ENCODE measurements around the gene GAREM1.

Gene GAREM1

DNA sequence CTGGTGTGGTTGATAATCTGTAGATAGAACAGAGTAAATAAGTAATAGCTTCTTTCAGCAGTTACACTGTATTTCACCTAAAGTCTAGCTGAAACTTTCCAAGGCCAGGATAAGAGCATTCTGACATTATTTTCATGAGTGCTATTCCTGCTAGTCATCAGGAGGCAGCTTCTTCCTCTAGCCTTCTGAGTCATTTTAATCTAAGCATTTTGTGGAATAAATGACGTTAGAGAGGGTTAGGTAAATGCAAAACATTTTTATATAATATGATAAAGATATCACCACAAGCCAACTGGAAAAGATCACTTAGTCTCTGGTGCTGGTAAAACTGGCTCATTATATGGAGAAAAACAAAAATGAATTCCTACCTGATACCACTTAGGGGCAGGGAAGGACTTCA lies 142.3 kb downstream of the GAREM1 start:
- DNase-seq (ENCODE audit: low read depth in 2 of 2) = no peak

DNA sequence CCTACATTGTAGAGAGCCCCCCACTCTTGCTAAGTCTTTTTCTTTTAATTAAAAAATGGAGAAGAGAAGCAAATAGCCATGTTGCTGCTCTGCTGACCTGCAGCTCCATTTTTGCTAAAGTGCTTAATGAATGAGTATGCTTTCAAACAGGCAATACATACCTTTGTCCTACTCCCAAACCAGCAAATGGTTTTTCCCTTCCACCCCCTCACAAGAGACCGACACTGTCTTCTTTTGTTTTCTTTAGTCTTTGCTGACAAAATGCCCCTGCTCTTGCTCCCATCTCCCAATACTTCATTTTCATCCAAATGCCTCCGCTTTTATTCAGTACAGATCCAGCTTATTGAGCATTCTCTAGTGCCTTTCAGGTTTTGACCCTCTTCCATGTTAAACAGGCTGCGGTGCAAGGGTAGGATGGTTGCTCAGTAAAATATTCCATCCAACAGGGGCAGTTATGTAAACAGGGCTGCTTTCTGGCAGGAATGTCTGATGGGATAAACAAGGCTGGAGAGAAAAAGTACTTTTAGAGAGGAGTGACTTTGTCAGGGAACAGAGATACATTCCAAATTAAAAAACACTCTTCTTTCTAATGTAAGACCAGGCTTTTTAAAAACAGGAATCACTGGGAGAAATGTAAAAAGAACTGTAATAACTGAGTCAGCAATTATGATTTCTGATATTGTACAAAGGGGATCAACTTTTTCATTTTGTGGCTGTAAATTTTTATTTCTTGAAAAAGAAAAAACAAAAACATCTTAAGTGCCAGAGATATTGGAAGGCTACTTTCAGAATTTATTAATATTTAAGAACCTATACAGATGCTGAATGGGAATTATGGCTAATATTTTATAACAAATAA lies 144.0 kb downstream of the GAREM1 start:
- DNase-seq (ENCODE audit: low read depth in 2 of 2) = no peak

DNA sequence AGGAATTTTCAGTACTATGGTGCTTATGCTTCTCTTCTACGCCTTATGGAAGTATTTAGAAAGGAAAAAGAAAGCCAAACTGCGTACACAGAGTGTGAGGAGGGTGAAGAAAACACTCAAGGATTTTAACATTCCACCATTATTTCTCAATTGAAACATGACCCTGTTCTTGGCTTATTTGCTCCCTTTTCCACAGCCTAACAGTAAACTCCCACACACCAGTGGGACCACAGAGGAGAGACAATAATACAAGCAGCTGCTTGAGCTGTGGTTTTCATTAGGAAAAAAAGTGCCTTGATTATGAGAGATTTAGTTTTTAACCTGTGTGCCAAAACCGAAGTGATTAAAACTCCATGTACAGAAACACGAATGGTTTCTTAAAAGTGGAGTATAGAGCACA lies 146.5 kb downstream of the GAREM1 start:
- DNase-seq (ENCODE audit: low read depth in 2 of 2) = no peak

DNA sequence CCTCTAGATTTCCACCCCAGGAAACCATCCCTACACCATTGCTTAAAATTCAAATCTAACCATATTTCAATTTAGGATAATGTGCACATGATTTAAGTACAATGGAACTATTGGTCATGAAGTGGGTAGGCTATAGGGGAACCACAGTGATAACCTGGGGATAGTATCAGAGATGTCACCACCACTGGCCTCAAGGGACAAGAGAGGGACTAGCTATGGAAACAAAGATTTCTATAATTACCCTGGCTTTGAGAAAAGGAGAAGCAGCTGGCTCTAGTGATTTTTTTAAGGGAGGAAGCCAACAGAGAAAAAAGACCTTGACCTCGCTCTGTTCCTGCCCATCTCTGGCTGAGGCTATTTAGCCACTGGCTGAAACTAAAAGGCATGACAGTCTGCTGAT lies 148.9 kb downstream of the GAREM1 start:
- DNase-seq (ENCODE audit: low read depth in 2 of 2) = no peak

DNA sequence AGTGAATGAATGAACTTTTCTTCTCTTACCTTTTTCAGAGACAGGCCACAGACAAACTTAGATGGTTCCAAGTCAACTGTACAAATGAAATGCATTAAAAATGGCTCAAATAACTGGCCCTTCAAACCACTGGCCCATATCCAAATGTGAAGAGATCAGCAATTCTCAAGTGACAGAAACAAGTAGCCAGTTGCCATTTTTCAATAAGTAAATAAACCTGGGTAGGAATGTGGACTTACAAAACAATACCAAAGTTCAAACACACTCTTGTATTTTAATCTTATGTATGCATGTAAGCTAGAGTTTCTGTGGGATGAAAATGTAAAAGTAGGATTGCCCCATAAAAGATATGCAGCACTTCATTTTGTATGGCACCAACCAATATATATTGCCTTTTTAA lies 151.6 kb downstream of the GAREM1 start:
- no peak for DNase-seq (ENCODE audit: low read depth in 2 of 2)

DNA sequence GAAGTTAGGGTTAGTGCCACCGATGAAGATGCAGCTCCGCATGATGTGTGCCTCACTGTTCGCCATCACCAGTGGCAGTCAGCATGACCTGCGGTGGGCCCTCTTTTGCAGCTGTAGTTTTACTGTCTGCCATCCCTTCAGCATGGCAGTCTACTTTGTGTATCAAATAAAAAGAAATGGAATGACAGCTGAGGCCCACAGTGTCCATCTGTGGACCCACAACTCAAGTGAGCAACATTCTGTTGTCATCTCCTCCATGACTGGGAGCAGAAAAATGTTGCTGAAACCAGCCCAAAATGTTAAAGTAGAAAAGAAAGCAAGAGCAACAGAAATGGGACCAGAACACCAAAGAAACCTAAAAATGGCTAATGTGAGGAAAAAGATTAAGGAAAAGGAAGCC lies 152.1 kb downstream of the GAREM1 start:
- no peak for DNase-seq (ENCODE audit: low read depth in 2 of 2)

DNA sequence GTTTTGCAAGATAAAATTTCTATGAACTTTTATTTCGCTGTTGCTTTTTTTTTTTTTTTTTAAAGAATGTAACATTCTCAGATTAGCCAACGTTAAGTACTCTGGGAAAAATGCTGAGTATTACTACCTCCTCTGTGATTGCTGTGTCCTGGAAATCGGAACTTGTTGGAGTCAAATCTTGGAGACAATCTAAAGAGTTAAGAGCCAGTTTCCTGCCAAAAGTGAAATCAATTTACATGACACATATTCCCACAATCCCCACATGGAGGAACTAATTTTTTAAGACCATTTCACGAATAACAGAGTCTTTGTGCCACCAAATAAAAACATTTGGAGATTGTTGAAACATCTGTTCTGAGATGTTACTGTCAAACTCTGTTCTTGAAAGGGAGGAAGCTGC lies 153.0 kb downstream of the GAREM1 start:
- DNase-seq (ENCODE audit: low read depth in 2 of 2) = no peak

DNA sequence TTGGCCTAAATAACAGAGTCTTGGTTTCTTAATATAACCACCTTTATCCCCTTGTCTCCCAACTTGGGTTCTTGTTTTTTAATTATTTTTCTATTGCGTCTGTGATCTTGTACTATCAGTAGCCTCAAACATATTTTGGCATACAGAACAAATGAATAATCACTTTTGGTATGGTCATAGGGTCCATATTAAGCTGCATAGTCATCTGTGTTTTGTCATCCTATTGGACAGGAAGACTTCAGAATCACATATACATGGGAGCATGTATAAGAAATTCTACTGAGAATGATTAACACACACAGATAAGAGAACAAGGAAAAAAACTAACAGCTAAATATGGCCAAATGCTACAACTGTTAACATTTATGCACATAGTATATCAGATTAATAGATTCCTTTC lies 154.8 kb downstream of the GAREM1 start:
- DNase-seq (ENCODE audit: low read depth in 2 of 2) = no peak

DNA sequence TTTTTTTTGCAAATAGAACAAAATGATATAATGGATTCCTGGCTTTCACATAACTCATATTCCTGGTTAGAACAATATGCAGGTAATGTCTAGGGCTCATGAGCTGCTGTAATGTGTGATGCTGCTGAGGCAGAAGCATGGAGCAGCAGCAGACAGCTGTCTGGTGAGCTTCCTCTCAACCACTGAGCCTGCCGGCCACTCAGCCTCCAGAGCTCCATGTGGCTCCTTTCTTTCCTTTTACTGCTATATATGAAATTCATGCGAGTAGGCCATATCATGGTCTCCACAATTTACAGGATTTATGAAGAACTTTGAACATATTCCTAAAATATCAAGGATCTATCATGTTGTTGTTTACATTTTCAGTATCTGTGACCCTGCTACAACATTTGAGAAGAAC lies 159.9 kb downstream of the GAREM1 start:
- no peak for DNase-seq (ENCODE audit: low read depth in 2 of 2)

DNA sequence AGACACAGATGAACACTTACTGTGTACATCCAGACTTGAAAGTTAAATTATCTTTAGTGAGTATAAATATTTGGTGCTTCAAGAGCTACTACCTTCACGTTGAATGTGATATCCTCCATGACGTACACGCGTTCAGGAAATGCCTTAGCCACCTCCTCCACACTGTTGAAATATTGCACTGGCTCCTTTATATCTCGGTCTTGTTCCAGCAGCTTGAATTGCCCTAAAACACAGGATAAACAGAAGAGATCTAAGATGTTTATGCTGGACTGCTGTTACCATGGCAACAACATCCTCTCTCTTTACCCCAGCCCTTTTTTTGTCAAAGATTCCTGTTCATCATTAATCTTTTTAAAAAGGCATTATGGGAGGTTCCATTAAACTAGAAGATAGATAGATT lies 160.6 kb downstream of the GAREM1 start:
- no peak for DNase-seq (ENCODE audit: low read depth in 2 of 2)

DNA sequence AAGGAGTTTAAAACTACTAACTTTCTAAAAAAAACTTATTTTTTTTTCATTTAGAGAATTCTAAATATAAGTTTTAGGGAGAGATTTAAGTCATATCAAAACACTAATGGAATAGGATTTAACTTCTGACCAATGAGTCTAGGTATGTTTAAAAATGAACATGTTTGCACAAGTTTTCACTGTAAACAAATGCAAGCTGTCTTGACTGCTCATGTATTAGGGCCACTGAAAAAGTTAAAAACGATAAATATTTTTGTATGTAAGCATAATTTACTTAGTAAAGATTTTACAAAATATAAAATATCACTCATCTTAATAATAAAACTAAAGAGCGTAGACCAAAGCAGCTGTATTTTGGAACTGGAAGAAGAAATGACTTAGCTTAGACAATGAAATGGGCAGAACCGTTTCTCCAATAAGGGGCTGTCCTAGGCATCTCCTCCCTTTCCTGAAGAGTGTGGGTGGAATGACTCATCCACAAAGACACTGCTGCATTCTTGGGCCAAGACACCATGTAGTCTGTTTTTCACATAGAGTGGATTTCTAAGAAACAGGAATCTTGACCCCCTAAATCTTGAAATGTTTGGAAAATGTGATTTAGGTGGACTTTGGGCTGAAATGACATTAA lies 162.1 kb downstream of the GAREM1 start:
- DNase-seq (ENCODE audit: low read depth in 2 of 2) = no peak

DNA sequence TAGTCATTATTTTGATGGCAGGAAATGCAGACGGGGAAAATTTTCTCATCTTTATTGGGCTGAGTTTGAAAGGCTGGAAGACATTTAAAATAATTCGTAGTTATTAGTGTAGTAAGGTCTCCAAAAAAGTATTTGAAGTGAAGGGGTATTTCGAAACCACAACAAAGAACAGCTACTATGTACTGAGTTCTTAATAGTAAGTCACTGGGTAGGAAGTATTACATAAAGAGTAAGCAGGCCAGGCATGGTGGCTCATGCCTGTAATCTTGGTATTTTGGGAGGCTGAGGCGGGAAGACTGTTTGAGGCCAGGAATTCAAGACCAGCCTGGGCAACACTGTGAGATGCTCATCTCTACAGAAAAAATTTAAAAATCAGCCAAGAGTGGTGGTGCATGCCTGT lies 167.3 kb downstream of the GAREM1 start:
- no peak for DNase-seq (ENCODE audit: low read depth in 2 of 2)

DNA sequence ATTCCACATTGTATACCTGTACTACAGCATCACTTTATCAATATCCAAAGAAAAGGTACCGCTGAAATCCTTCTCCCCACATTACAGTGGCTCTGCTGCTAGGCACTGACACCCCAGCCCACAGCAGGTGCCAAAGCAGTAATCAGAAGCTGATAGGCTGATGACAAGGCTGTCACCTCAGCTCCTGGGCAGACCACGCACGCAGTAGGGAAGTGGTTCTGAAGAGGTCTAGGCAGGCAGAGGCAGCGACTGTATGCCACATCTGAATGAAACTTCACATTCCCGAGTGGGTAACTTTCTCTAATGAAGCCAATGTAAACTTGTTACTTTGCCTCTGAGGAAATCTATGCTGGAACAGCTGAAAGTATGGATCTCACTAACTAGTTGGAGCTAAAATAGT lies 167.9 kb downstream of the GAREM1 start:
- DNase-seq (ENCODE audit: low read depth in 2 of 2) = no peak

DNA sequence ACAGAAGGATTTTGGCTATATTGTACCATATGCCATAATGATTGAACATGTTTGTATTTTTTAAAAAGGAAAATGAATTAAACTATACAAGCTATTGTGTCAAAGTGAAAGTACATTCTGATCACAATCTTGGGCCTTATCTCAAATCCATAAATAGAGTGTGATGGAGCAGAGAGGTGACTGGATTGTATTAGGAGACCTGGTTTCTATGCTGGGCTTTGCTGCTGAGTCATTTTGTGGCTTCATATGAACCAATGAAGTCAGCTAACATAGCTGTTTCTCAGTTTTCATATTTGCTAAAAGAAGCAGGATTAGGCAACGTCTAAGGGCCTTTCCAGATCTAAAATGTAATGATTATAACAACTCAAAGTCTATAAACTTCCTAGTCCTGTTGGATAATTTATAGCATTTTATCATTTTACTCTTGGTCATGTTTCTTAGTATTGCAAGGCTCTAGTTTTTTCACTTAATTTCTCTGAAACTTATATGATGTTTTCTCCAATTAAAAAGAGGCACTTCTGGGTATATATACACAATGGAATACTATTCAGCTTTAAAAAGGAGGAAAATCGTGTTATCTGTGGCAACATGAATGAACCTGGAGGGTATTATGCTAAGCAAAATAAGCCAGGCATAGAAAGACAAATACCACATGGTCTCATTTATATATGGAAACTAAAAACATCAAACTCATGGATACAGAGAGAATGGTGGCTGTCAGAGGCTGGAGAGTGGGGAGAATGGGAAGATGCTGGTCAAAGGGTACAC lies 168.5 kb downstream of the GAREM1 start:
- DNase-seq (ENCODE audit: low read depth in 2 of 2) = no peak

DNA sequence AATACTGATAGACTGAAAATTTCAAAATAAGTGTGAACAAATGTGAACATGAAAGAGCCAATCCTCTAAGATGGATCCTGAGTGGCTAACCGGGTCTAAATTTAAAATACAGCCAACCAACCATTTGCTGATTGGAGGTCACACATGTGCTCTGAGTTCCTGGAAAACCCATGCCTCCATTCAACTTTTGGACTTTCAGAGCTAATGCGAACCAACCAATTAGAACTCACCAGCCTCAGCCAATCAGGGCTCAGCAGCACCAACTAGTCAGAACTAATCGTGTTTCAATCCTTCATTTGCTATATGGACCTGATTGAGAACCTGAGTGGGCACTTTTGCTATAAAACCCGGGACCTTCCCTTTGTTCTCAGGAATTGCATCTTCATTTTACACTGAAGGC lies 169.3 kb downstream of the GAREM1 start:
- DNase-seq (ENCODE audit: low read depth in 2 of 2) = no peak

DNA sequence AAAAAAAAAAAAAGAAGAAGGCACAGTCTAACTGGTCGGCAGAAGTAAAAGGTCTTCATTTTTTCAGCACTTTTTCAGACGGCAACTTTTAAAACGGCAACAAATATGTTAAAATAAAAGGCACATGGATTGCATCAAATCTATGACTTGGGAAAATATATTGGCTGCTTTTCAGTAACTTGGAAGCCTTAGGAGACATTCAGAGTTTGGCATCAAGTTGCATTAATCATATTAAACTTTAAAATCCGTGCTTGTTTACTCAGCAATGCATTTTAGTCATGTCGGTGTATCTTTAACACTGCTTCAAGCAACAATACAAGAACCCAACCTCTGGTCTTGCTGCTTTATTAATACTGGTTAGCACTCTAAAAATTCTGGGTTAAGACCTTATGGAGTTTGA lies 169.8 kb downstream of the GAREM1 start:
- DNase-seq (ENCODE audit: low read depth in 2 of 2) = no peak

DNA sequence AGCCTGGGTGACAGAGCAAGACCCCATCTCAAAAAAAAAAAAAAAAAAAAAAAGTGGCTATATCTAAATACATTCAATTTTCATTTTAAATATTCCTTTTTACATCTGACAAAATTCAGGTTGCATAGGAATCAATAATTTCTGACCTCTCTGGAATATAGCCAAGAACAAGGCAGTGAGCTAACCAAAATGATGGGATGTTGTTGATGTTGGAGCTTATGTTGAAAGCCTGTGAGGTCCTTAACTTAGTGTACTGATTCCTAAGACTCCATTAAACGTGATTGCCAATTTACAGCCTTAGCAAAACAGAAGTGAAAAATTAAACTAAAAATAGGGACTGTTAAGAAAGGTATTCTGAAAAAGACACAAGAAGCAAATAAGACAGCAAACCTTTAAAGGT lies 171.2 kb downstream of the GAREM1 start:
- DNase-seq (ENCODE audit: low read depth in 2 of 2) = no peak

DNA sequence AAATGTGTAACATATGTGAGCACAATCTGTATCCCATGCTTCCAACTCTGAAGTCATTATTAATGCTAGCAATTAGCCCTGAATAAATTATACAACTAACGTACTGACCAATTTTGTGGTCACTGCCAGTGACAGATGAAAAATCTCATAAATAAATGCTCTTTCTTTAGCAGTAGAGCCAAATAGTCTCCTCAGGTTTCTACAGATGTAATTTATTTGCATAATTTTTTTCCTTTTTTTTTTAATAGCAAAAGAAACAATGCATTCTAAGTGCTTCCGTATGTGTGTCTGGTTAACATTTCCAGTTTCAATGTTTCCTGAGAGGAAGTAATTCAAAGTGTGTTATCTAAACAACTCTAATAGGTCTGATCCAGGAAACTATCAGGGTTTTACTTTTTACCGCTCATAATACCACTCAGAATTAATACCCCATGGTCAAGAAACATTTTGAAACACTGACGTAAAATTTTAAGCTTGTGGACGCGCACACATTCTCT lies 172.5 kb downstream of the GAREM1 start:
- no peak for DNase-seq (ENCODE audit: low read depth in 2 of 2)

DNA sequence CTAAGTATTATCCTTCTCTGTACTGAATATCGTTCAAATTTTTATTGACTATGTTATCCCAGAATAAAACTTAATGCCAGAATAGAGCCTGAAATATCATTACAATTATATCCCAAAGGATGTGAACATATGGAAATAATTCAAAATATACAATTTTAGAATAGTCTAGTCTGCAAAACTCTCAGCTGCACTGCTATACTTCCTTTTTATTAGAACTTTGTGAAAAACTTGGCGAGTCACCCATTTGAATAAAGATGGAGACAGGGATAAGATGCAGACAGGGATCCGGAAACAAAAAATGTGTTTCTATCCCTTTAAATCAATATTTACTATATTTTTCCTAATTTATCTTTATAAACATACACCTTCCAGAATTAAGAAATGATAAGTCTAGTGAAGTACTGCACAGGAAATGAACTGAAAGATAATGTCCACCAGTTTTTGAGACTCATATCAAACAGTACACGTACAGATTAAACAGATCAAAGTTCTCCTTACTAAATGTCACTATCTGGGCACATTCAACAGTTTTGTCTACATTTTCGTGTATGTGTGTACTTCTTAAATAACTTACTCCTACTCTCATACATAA lies 173.0 kb downstream of the GAREM1 start:
- no peak for DNase-seq (ENCODE audit: low read depth in 2 of 2)

DNA sequence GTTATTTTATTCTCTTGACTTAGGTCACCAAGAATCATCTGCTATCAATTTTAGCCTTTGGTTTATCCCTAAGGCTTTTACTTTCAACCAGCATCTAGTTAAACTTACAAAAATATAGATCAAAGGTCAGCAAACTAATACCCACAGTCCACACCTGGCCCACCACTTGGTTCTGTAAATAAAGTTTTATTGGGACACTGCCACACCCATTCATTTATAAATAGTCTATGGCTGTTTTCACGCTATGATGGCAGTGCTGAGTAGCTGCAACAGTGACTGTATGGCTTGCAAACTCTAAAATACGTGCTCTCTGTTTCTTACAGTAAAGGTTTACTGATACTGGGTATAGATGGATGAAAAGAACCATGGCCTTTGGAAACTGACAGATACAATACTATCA lies 173.8 kb downstream of the GAREM1 start:
- no peak for DNase-seq (ENCODE audit: low read depth in 2 of 2)

DNA sequence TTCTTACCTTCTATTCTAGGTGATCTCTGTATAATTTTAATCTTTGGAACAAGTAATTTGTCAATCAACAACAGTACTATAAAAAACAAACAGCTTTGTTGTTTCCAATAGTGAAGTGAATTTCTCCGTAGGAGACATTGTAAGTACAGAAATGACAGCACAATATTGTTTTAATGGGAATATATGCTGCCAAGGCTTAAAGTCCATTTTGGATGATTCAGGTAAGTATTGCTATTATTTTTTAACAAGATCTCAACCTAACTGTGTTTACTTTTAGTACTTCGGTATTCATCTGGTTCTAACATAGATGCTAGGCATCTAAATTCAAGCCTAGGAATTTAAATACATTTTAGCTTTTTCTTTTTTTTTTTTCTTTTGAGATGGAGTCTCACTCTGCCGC lies 175.1 kb downstream of the GAREM1 start:
- DNase-seq (ENCODE audit: low read depth in 2 of 2) = no peak

DNA sequence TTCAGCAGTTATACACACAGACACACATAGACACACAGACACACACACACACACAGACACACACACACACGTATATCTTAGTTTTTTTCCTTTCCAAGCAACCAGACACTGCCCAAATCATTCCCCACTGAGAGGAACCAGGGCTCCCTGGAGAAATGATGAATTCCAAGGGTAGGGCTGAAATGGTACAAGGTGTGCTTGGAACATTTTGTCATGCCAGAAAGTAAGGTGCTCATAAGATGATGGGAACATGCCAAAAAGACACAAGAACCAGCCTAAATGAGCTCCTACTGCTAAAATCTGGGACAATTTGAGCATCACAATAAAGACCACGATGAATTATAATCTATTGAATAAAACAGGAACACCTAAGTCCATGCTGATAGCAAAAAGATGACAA lies 177.6 kb downstream of the GAREM1 start:
- DNase-seq (ENCODE audit: low read depth in 2 of 2) = no peak
